Bronchial epithelial cell (primary cell): ENCODE results near the gene LSM2. TPM values are rescaled to one million over a fixed set of nuclear protein-coding genes. Genes with fewer than 3 reads are reported as not detected.

ENCODE experiments used
- DNase-seq: peaks from one replicate; pipeline ENCODE4 v3.0.0-alpha.2; 2010; ENCODE audit warnings: low read depth
- FAIRE-seq: peaks from 2 replicates; lab custom pipeline; 2011; peaks lifted over from hg19 to GRCh38; lab: Jason Lieb, UNC
- H3K27me3 ChIP-seq: 2 replicates; pipeline ENCODE4 v1.5.1; 2011; ENCODE audit warnings: low read length; ENCODE audit not compliant: control insufficient read depth, insufficient read depth
- H3K36me3 ChIP-seq: 2 replicates; pipeline ENCODE4 v1.5.1; 2011; ENCODE audit warnings: low read length; ENCODE audit not compliant: control insufficient read depth, insufficient read depth
- H3K4me3 ChIP-seq: 2 replicates; pipeline ENCODE4 v1.5.1; 2011; ENCODE audit warnings: mild to moderate bottlenecking, low read depth, low read length, control low read depth
- CTCF ChIP-seq: IDR thresholded peaks from 2 replicates; pipeline ENCODE4 v1.5.1; 2011; ENCODE audit warnings: mild to moderate bottlenecking, moderate library complexity, low read length, control low read depth, inconsistent platforms; ENCODE audit not compliant: insufficient read depth, severe bottlenecking
- total RNA-seq: library from RNA; depleted of rRNA; stranded (reverse); fragments of >200 nt; gene quantifications from 2 replicates; pipeline ENCODE4 v1.2.1, GENCODE V29; 2014

LSM2 gene
- total RNA-seq, 1 donor from 2014 or later: 29.2 TPM

- FAIRE-seq (no peak), DNase-seq (no peak)
- TF ChIP-seq CTCF: no peak
- no peaks in the 10 kb centered on the region for H3K27me3 ChIP-seq
- H3K36me3 ChIP-seq: peaks cover 14% of the 10 kb centered on the region
- no peak overlapping the region for H3K4me3 ChIP-seq
These were observed 30.9 kb downstream of the LSM2 start for GRCh38 chr6:31775633-31776484.

GRCh38 chr6:31775184-31775583 lies 31.6 kb downstream of the LSM2 start:
- no peak for FAIRE-seq

GRCh38 chr6:31771992-31772358 lies 34.8 kb downstream of the LSM2 start:
- FAIRE-seq (no peak), DNase-seq (no peak)
- H3K27me3 ChIP-seq: no peaks in the 10 kb centered on the region
- no peak overlapping the region for H3K4me3 ChIP-seq
- H3K36me3 ChIP-seq: no peaks in the 10 kb centered on the region
- TF ChIP-seq CTCF: no peak

More at GRCh38 chr6:31775184-31775583, 31.6 kb downstream of the LSM2 start:
- peak; percentile 19 for DNase-seq
- no peak overlapping the region for H3K4me3 ChIP-seq
- H3K27me3 ChIP-seq: no peaks in the 10 kb centered on the region
- TF ChIP-seq CTCF: no peak
- peaks cover 9% of the 10 kb centered on the region for H3K36me3 ChIP-seq

GRCh38 chr6:31770860-31771259 lies 35.9 kb downstream of the LSM2 start:
- H3K27me3 ChIP-seq: no peaks in the 10 kb centered on the region
- TF ChIP-seq CTCF: no peak
- DNase-seq: no peak
- H3K36me3 ChIP-seq: no peaks in the 10 kb centered on the region
- no peak for FAIRE-seq
- no peak overlapping the region for H3K4me3 ChIP-seq

- TF ChIP-seq CTCF: peak; percentile 97
- no peak for FAIRE-seq
- H3K27me3 ChIP-seq: no peaks in the 10 kb centered on the region
- DNase-seq: peak; percentile 57
- H3K36me3 ChIP-seq: no peaks in the 10 kb centered on the region
- H3K4me3 ChIP-seq: no peak overlapping the region
These were observed 36.9 kb downstream of the LSM2 start for GRCh38 chr6:31769684-31770371.
